Stimulated activated naive B cell treated with anti-CD40 and anti-IgM and Interleukin-4, amounts not matched to agents 10 μg/mL and 1 μg/mL and 100 μg/mL, for 72 hours (primary cell): ENCODE measurements around the gene GFER.

Source experiments
- ATAC-seq, 2 donors: fragments of 150-1000 bp; cut with Tn5 transposase; replicated peaks; 2 replicates each; pipeline ENCODE4 v1.10.0; 2021; ENCODE audit warnings: moderate library complexity in 1 of 2
- DNase-seq: peaks from one replicate; pipeline ENCODE4 v3.0.0; 2021
- H3K27ac Mint-ChIP-seq: one replicate; pipeline ENCODE4 v1.8.0; 2022; ENCODE audit warnings: mild to moderate bottlenecking, mixed read lengths
- H3K27me3 Mint-ChIP-seq, 2 donors: one replicate each; pipeline ENCODE4 v1.8.0; 2022; ENCODE audit warnings: mixed read lengths in 2 of 2
- H3K36me3 Mint-ChIP-seq, 2 donors: one replicate each; pipeline ENCODE4 v1.8.0; 2022; ENCODE audit warnings: mixed read lengths in 2 of 2, mild to moderate bottlenecking in 1 of 2
- H3K4me1 Mint-ChIP-seq, 2 donors: one replicate each; pipeline ENCODE4 v1.8.0; 2022; ENCODE audit warnings: mixed read lengths in 2 of 2, mild to moderate bottlenecking in 1 of 2
- H3K4me3 Mint-ChIP-seq, 2 donors: one replicate each; pipeline ENCODE4 v1.8.0; 2022; ENCODE audit warnings: mild to moderate bottlenecking in 2 of 2, mixed read lengths in 2 of 2, moderate library complexity in 1 of 2
- H3K9me3 Mint-ChIP-seq, 2 donors: one replicate each; pipeline ENCODE4 v1.8.0; 2022; ENCODE audit warnings: mixed read lengths in 2 of 2, mild to moderate bottlenecking in 1 of 2

GFER gene

GRCh38 chr16:2023092-2024031 is 39.4 kb downstream of the GFER start:
- H3K9me3 Mint-ChIP-seq = no peaks in the 10 kb centered on the region
- ATAC-seq (peak; percentile 78 to 82), DNase-seq (peak; percentile 87)
- peak overlapping the region; percentile 82 for H3K27ac Mint-ChIP-seq
- peaks cover 24 to 39% of the 10 kb centered on the region in 2 donors for H3K4me1 Mint-ChIP-seq
- H3K36me3 Mint-ChIP-seq = peaks cover 0 to 6% of the 10 kb centered on the region in 2 donors
- peaks cover 49 to 71% of the 10 kb centered on the region in 2 donors for H3K27me3 Mint-ChIP-seq
- peak overlapping the region; percentile 81 to 84 for H3K4me3 Mint-ChIP-seq

DNA sequence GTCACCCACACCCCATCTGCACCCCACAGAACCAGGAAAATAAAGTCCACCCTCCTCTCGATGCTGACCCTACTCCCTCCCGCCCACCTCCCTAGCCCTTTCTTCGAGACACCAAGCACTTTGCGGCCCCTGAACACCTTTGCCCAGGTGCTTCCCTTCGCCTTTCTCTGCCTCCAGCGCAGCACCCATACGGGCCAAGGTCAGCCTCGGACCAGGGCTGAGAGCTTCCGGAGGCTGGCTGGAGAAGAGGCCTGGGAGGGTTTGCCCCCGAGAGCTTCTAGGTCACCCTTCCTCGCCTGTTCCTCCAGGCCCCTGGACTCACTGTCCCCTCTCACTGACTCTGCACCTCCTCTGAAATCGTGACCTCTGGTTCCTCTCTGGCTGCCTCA is 40.0 kb downstream of the GFER start:
- ATAC-seq (no peak), DNase-seq (no peak)
- Mint-ChIP-seq H3K36me3 (peaks cover 0 to 6% of the 10 kb centered on the region in 2 donors), H3K27me3 (peaks cover 49 to 72% of the 10 kb centered on the region in 2 donors), H3K4me3 (peak overlapping the region; percentile 1 to 21), H3K4me1 (peaks cover 22 to 39% of the 10 kb centered on the region in 2 donors), H3K9me3 (no peaks in the 10 kb centered on the region), H3K27ac (peak overlapping the region; percentile 3)

DNA sequence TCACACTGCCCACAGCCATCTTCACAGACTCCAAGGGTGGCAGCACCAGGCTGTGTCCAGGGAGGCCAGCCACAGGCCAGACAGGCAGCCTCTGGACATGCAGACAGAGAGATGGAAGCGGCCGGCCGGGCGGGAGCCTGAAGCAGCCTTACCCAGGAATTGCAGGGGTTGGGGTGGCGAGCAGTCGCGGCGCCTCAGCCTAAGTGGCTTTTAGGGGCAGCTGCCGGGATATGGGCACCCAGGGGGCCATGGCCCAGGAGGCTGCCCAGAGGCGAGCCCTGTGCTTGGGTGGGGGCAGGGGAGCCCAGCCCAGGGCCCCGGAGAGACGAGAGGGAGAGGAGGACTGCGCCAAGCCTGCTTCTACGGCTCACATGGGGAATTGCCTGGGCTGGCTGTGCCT is 41.3 kb downstream of the GFER start:
- Mint-ChIP-seq H3K27me3 (peaks cover 53 to 77% of the 10 kb centered on the region in 2 donors), H3K27ac (no peak overlapping the region), H3K4me1 (peaks cover 22 to 39% of the 10 kb centered on the region in 2 donors), H3K36me3 (peaks cover 0 to 6% of the 10 kb centered on the region in 2 donors), H3K9me3 (no peaks in the 10 kb centered on the region), H3K4me3 (peak overlapping the region in 1 of 2 donors; percentile 56)
- DNase-seq (no peak), ATAC-seq (no peak)

GRCh38 chr16:2025878-2026460 is 42.0 kb downstream of the GFER start:
- Mint-ChIP-seq H3K9me3 (no peaks in the 10 kb centered on the region), H3K36me3 (peaks cover 0 to 6% of the 10 kb centered on the region in 2 donors), H3K27me3 (peaks cover 47 to 70% of the 10 kb centered on the region in 2 donors), H3K4me1 (peaks cover 18 to 32% of the 10 kb centered on the region in 2 donors), H3K27ac (no peak overlapping the region), H3K4me3 (peak overlapping the region; percentile 56 to 70)
- no peak for ATAC-seq
- no peak for DNase-seq

- H3K27ac Mint-ChIP-seq = peak within 1 kb of the TSS; percentile 47
- peaks cover 17 to 31% of the 10 kb centered on the region in 2 donors for H3K4me1 Mint-ChIP-seq
- no peaks in the 10 kb centered on the region for H3K9me3 Mint-ChIP-seq
- H3K36me3 Mint-ChIP-seq = peaks cover 0 to 6% of the 10 kb centered on the region in 2 donors
- peaks cover 43 to 64% of the 10 kb centered on the region in 2 donors for H3K27me3 Mint-ChIP-seq
- no peak for DNase-seq
- H3K4me3 Mint-ChIP-seq = peak within 1 kb of the TSS; percentile 70 to 71
- ATAC-seq = peak in 1 of 2 donors; percentile 3
Measured at GRCh38 chr16:2026461-2027023, 42.5 kb downstream of the GFER start, which contains the start of gene NHERF2. NHERF2 (plus strand) TSS chr16:2026902; CDS start chr16:2027006, 104 bp downstream.

DNA sequence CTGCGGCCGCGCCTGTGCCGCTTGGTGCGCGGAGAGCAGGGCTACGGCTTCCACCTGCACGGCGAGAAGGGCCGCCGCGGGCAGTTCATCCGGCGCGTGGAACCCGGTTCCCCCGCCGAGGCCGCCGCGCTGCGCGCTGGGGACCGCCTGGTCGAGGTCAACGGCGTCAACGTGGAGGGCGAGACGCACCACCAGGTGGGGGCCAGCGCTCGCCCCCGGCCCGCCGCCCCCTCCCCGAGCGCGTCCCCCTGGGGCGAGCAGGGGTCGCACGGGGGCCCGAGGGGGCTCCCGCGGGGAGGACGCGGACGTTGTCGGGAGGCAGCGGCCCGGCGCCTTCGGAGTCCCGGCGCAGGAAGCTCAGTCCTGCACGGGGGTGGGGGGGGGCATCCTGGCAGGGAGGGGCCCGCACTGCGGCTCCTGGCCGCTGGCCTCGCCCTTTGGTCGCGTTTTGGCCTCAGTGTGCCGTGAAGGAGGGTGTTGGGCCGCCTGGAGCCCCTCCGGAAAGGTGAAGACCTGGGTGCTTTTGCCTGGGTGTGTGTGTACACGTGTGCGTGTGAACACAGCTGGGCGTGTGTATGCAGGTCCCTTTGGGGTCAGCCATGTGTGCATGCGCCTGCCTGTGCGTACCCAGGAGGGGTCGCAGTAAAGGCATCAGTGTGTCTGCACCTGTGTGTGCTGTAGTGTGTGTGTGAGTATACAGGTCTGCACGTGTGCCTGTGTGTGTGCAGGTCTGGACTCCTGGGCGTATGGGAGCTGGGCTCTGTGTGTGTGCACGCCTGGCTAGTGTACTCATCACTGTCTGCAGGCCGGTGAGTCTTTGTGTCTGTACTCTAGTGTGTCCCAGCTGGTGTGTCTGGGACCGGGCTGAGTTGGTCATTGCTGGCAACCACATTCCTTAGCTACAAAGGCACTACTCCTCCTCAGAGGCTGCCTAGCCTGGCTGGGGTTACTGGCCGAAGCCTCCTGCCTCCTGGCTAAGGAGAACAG is 43.3 kb downstream of the GFER start:
- Mint-ChIP-seq H3K9me3 (no peaks in the 10 kb centered on the region), H3K27ac (peak overlapping the region; percentile 47)

GRCh38 chr16:2028146-2028545 is 44.2 kb downstream of the GFER start:
- DNase-seq (no peak), ATAC-seq (no peak)
- H3K27me3 Mint-ChIP-seq = peaks cover 31 to 57% of the 10 kb centered on the region in 2 donors
- H3K27ac Mint-ChIP-seq = no peak overlapping the region
- H3K9me3 Mint-ChIP-seq = no peaks in the 10 kb centered on the region
- peaks cover 17 to 34% of the 10 kb centered on the region in 2 donors for H3K4me1 Mint-ChIP-seq
- H3K4me3 Mint-ChIP-seq = no peak overlapping the region
- H3K36me3 Mint-ChIP-seq = no peaks in the 10 kb centered on the region

More for the DNA sequence above, 43.3 kb downstream of the GFER start:
- Mint-ChIP-seq H3K36me3 (peaks cover 0 to 6% of the 10 kb centered on the region in 2 donors), H3K27me3 (peaks cover 40 to 62% of the 10 kb centered on the region in 2 donors), H3K4me1 (peaks cover 19 to 34% of the 10 kb centered on the region in 2 donors), H3K4me3 (peak overlapping the region; percentile 57 to 71)
- DNase-seq (no peak), ATAC-seq (peak; percentile 22 to 23)

DNA sequence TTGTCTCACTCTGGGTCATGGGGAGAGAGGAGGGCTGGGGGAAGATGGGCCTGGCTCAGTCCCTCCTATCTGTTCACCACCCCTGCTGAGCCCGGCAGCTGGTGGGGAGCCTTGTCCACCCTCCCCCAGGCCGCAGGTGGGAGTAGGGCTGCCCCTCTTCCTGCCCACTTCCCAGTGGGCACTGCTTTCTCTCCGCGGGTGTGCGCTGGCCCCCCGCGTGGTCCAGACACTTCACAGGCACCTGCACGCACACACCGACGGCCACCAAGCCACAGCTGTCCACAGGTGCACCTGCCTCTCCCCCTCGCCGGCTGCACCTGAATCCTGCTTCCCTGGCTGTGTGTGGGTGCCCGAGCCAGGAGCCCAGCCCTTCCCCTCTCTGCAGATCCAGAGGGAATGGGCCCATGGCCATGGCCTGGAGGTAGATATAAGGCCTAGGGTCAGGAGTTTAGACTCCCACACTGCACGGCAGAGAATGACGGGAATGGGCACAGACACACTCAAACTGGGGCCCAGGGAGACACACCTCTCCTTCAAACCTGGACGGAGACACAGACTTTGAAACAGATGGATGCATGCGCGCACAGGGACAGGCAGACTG is 44.7 kb downstream of the GFER start:
- Mint-ChIP-seq H3K36me3 (no peaks in the 10 kb centered on the region), H3K27ac (no peak overlapping the region), H3K4me3 (no peak overlapping the region), H3K9me3 (no peaks in the 10 kb centered on the region), H3K27me3 (peaks cover 31 to 58% of the 10 kb centered on the region in 2 donors), H3K4me1 (peaks cover 15 to 34% of the 10 kb centered on the region in 2 donors)
- ATAC-seq (no peak), DNase-seq (no peak)

GRCh38 chr16:2029350-2029749 is 45.4 kb downstream of the GFER start:
- Mint-ChIP-seq H3K9me3 (no peaks in the 10 kb centered on the region), H3K4me3 (no peak overlapping the region), H3K27me3 (peaks cover 31 to 57% of the 10 kb centered on the region in 2 donors), H3K36me3 (no peaks in the 10 kb centered on the region), H3K4me1 (peaks cover 13 to 37% of the 10 kb centered on the region in 2 donors), H3K27ac (no peak overlapping the region)
- no peak for DNase-seq
- ATAC-seq = no peak

GRCh38 chr16:2030036-2030435 is 46.0 kb downstream of the GFER start:
- no peaks in the 10 kb centered on the region for H3K36me3 Mint-ChIP-seq
- no peak for DNase-seq
- peaks cover 27 to 57% of the 10 kb centered on the region in 2 donors for H3K27me3 Mint-ChIP-seq
- H3K27ac Mint-ChIP-seq = no peak overlapping the region
- no peaks in the 10 kb centered on the region for H3K9me3 Mint-ChIP-seq
- H3K4me1 Mint-ChIP-seq = peaks cover 13 to 37% of the 10 kb centered on the region in 2 donors
- no peak overlapping the region for H3K4me3 Mint-ChIP-seq
- no peak for ATAC-seq

- H3K27ac Mint-ChIP-seq = no peak overlapping the region
- ATAC-seq (no peak), DNase-seq (no peak)
- H3K4me1 Mint-ChIP-seq = peaks cover 10 to 30% of the 10 kb centered on the region in 2 donors
- no peaks in the 10 kb centered on the region for H3K9me3 Mint-ChIP-seq
- H3K27me3 Mint-ChIP-seq = peaks cover 19 to 46% of the 10 kb centered on the region in 2 donors
- no peak overlapping the region for H3K4me3 Mint-ChIP-seq
- no peaks in the 10 kb centered on the region for H3K36me3 Mint-ChIP-seq
Measured at GRCh38 chr16:2031081-2031577, 47.1 kb downstream of the GFER start.

- peak overlapping the region in 1 of 2 donors; percentile 36 for H3K4me3 Mint-ChIP-seq
- H3K9me3 Mint-ChIP-seq = no peaks in the 10 kb centered on the region
- no peak for DNase-seq
- peaks cover 8 to 25% of the 10 kb centered on the region in 2 donors for H3K4me1 Mint-ChIP-seq
- H3K36me3 Mint-ChIP-seq = no peaks in the 10 kb centered on the region
- H3K27me3 Mint-ChIP-seq = peaks cover 18 to 48% of the 10 kb centered on the region in 2 donors
- H3K27ac Mint-ChIP-seq = peak overlapping the region; percentile 67
- peak; percentile 49 to 67 for ATAC-seq
Measured at GRCh38 chr16:2032285-2033056, 48.5 kb downstream of the GFER start.
